Islet of Langerhans (tissue), 1 donor: ENCODE data around the gene DSCAM.

Source experiments
- FAIRE-seq: peaks from one replicate; lab custom pipeline; 2011; peaks lifted over from hg19 to GRCh38; lab: Jason Lieb, UNC

The DSCAM gene

GRCh38 chr21:40118527-40118926 lies 728.4 kb downstream of the DSCAM start:
- FAIRE-seq, result no peak

DNA sequence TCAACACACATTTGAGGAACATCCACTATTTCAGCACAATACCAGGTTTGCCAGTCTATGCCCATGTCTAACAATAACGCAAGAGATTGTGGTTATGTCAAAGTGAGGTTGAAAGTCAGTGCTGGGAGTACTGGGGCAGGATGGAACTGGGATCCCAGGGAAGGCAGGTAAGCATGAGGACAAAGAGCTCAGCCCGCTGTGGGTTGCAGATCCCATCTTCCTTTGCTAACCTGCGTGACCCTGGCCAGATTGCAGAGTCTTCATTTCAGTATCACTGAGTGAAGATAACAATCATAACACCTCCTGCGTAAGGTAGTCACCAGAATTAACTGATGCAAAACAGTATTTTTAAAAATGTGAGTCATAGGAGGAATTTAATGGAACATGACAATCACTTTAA lies 729.7 kb downstream of the DSCAM start:
- FAIRE-seq, result no peak

- FAIRE-seq, result no peak
Observed at GRCh38 chr21:40115775-40116174, 731.2 kb downstream of the DSCAM start.

- FAIRE-seq, result no peak
Observed at GRCh38 chr21:40102682-40103081, 744.3 kb downstream of the DSCAM start.

- no peak for FAIRE-seq
Observed at GRCh38 chr21:40099809-40100208, 747.1 kb downstream of the DSCAM start.

GRCh38 chr21:40095477-40095876 lies 751.5 kb downstream of the DSCAM start:
- FAIRE-seq, result no peak

DNA sequence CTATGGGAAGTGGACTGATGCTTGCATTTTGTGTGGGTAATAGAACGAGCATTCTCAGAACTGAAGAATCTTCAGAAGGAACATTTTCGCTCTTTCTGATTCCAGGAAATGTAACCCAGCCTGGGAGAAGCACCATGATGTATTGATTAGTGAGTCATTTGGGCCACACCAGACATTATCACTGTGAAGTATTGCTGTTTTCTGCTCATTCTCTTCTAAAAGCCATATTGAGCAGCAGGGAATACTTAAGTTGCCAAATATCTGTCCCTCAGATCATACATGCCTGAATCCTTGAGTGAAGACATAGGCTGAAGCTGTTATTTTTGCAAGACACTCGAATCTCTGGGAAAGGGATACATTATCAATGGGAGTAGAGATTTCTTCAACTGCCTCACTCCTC lies 766.6 kb downstream of the DSCAM start:
- no peak for FAIRE-seq

GRCh38 chr21:40074710-40075109 lies 772.2 kb downstream of the DSCAM start:
- no peak for FAIRE-seq

DNA sequence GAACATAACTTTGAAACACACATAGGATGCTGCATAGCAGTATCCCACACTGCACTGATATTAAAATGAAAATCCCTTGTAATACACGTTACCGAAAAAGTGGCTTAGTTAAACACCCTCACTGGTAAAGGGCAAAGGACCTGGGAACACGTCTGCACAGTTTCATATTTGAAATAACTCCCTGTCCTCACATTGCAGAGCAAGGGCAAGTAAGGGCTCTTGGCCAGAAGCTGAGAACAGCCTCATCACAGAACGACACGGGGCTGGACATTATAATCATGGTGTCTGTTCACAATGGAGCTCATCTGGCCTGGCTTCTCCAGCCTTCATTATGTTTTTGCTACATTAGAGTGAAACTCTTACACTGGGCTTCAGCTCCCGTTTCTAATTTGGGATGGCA lies 772.8 kb downstream of the DSCAM start:
- FAIRE-seq, result no peak

GRCh38 chr21:40073642-40074041 lies 773.3 kb downstream of the DSCAM start:
- no peak for FAIRE-seq

- FAIRE-seq, result no peak
Observed at GRCh38 chr21:40070871-40071270, 776.1 kb downstream of the DSCAM start.

- FAIRE-seq, result no peak
Observed at GRCh38 chr21:40067751-40068150, 779.2 kb downstream of the DSCAM start.

- no peak for FAIRE-seq
Observed at GRCh38 chr21:40066221-40066620, 780.7 kb downstream of the DSCAM start.

GRCh38 chr21:40060083-40060677 lies 786.8 kb downstream of the DSCAM start:
- no peak for FAIRE-seq

DNA sequence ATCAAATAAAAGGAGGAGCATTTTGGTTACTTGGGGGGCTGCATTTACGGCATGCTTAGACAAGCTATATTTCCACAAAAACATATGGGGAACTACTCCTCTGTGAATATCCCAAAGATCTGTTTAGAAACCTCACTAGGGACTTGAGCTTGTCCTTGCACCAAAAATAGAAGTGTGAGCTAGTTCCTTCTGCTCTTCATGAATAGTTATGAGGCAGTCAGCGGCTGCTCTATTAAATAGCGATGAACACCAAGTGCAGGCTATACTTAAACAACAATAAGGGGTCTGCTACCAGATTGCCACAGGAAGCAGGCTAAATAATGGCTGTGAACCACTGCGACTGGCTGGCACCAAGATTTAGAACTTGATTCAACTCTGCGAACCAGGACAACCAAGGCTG lies 789.6 kb downstream of the DSCAM start:
- FAIRE-seq, result no peak

- peak; percentile 73 for FAIRE-seq
Observed at GRCh38 chr21:40056031-40056430, 790.9 kb downstream of the DSCAM start.

DNA sequence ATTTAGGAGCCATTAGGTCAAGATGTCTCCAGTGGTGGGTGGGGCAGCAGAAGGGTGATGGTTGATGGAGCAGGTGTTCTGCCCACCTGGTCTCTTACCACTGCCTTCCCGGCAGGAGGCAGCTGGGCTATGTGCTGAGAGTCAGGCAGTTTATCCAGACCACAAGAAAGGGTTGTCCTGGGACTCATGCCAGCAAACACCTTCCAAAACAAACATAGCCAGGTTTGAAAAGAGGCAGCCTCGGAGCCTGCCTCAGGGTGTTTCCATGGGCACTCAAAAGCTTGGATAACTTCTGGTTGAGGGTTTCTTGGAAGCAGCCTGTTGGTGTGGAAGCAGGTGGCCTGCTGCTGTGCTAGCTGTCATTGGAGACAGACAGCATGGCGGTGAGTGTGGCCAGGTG lies 792.6 kb downstream of the DSCAM start:
- FAIRE-seq, result peak; percentile 92

- no peak for FAIRE-seq
Observed at GRCh38 chr21:40053007-40053406, 794.0 kb downstream of the DSCAM start.

GRCh38 chr21:40052276-40052675 lies 794.7 kb downstream of the DSCAM start:
- FAIRE-seq, result no peak

GRCh38 chr21:40051801-40052200 lies 795.2 kb downstream of the DSCAM start:
- no peak for FAIRE-seq

DNA sequence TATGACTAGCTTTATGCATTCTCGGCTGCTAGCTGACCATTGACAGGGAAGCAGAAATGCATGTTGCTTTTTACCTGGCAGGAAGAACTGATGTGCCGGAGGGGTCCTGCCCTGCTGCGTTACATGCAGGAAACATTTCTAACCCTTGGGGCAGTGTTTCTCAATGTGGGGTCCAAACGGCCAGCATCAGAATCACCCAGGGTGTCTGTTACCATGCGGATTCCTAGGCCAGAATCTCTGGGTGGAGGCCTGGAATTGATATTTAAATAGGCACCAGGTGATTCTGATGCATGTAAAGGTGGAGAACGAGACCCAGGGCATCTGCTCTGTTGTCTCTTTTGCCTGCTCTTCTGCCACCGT lies 797.0 kb downstream of the DSCAM start:
- FAIRE-seq, result no peak

DNA sequence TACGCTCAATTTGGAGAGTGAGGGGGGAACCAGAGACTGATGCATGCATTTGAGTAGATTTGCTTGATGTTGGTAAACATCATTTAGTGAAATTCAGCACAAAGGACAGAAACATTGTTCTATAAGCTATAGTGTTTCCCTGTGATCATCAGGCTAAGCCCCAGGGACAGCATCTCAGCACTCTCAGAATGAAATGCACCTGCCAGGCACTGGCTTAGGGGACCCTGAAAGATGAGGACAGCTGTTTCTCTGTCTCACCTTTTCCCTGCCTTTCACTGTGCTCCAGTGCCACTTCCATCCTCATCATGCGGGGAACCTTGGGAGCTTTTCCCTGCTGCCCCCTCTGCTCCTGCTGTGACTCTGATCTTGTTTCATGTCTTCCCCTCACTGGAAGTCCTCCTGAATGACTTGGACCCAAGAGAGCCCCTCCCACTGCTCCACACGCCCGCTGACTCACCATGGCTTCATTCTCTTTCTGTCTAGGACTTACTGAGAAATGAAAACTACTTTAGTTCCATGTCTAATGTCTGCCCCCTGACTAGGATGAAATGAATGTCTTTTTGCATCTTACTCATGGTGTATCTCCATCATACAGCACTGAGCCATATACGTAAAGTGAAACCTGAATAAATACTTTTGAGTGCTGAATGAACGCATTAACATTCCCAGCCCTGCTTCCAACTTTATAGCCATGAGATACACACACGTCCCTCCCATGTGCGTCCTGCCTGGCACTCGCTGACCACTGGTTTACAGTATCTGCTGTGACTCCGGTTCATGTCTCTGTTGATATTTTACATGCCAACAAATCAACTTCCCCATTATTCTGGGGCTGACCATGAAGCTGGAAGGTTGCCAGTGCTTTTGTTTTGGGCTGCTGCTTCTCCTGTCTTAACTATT lies 797.7 kb downstream of the DSCAM start:
- FAIRE-seq, result no peak

DNA sequence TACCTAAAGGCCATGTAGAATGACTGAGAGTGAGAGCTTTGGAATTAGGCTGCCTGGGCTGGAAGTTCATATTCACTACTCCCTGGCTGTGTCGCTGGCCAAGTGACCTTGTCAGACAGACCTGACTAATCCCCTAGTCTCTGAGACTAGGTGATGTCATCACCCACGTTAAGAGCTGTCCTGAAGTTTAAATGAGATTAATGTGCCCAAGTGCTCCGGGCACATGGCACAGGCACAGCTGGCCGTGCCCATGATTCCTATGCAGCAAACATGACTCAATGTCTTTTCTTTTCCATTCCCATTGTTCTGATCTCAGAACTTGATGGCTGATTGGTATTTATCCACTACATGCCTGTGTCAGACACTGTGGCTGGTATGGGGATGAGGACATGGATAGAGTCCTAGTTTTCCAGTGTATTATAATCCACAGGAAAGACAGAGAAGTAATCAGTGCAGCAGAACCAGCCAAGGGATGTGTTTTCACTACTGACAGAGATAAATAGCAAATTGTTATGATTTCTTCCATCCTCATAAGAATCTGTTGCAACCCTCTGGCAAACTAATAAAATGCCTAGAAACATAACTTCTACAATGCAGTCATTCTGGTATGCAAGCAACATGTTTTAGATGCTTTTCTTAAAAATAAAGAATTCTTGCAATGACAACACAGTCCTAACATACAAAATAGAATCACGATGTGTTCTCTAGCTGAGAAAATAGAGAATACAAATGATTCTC lies 798.8 kb downstream of the DSCAM start:
- FAIRE-seq, result no peak
